B cell (primary cell): ENCODE data around the gene APLN. TPM values are rescaled to one million over a fixed set of nuclear protein-coding genes. Genes with fewer than 3 reads are reported as not detected.

ENCODE experiments used
- ATAC-seq: fragments of 200-7000 bp; cut with Tn5 transposase; one replicate; pipeline ENCODE4 v1.10.0; 2021; ENCODE audit warnings: low read depth, mild to moderate bottlenecking, moderate number of reproducible peaks, moderate library complexity
- CTCF ChIA-PET: fragments of 350-600 bp; sonication (Branson Sonifier 250); formaldehyde crosslinking; loops from one replicate; lab custom pipeline; 2021; ENCODE audit warnings: antibody characterized with exemption, inconsistent platforms; lab: Charles Lee
- POLR2A ChIA-PET: fragments of 350-600 bp; sonication (Branson Sonifier 250); formaldehyde crosslinking; loops from one replicate; lab custom pipeline; 2021; ENCODE audit warnings: antibody characterized with exemption; lab: Charles Lee
- DNase-seq: peaks from one replicate; pipeline ENCODE4 v3.0.0; 2013
- H2AFZ ChIP-seq: 2 replicates; pipeline ENCODE4 v1.6.1; 2012; ENCODE audit warnings: mild to moderate bottlenecking, low read depth, low read length; ENCODE audit not compliant: insufficient read depth, poor library complexity, severe bottlenecking
- H3K27ac ChIP-seq, 2 donors: 1 replicate in 1 of 2; 2 replicates in 1 of 2; pipeline ENCODE4 v1.5.1; 2012 to 2013; ENCODE audit warnings: low read length in 2 of 2, mild to moderate bottlenecking in 2 of 2, moderate library complexity in 1 of 2
- H3K27me3 ChIP-seq, 4 experiments: fragments of 200-600 bp in 1 of 4; sonication (generic) in 1 of 4; replicated peaks in 1 of 4; 1 replicate in 2 of 4; 2 replicates in 2 of 4; pipeline versions ENCODE4 v1.6.1 to v1.7.0; 2013 to 2016; ENCODE audit warnings: low read length in 3 of 4, mild to moderate bottlenecking in 2 of 4, mixed read lengths in 1 of 4, moderate library complexity in 1 of 4; ENCODE audit not compliant: insufficient read depth in 4 of 4, control insufficient read depth in 3 of 4; ENCODE audit errors: control extremely low read depth in 1 of 4
- H3K36me3 ChIP-seq, 2 experiments: replicated peaks in 1 of 2; 1 replicate in 1 of 2; 2 replicates in 1 of 2; pipeline versions ENCODE4 v1.6.1 to v1.7.1; 2013; ENCODE audit warnings: low read length in 1 of 2; ENCODE audit not compliant: insufficient read depth in 2 of 2, control insufficient read depth in 1 of 2; ENCODE audit errors: control extremely low read depth in 1 of 2, extremely low read depth in 1 of 2
- H3K4me1 ChIP-seq, 2 donors: fragments of 200-600 bp in 1 of 2; sonication (generic) in 1 of 2; 1 replicate in 1 of 2; 2 replicates in 1 of 2; pipeline versions ENCODE4 v1.5.1 to v1.6.1; 2013 to 2017; ENCODE audit warnings: low read length in 2 of 2; ENCODE audit not compliant: control insufficient read depth in 2 of 2, insufficient read depth in 2 of 2
- H3K4me2 ChIP-seq: replicated peaks from 2 replicates; pipeline ENCODE3; 2012; ENCODE audit warnings: mild to moderate bottlenecking, low read depth, low read length; ENCODE audit not compliant: poor library complexity, severe bottlenecking
- H3K4me3 ChIP-seq, 5 experiments: fragments of 200-600 bp in 1 of 5; sonication (generic) in 1 of 5; 1 replicate in 3 of 5; 2 replicates in 2 of 5; pipeline versions ENCODE4 v1.5.1 to v1.7.0; 2011 to 2016; ENCODE audit warnings: low read length in 4 of 5, mild to moderate bottlenecking in 4 of 5, low read depth in 2 of 5, control low read depth in 1 of 5, moderate library complexity in 1 of 5; ENCODE audit not compliant: insufficient read depth in 1 of 5; ENCODE audit errors: control extremely low read depth in 1 of 5, extremely low read depth in 1 of 5
- H3K79me2 ChIP-seq: fragments of 200-600 bp; sonication (generic); one replicate; pipeline ENCODE4 v1.6.0; 2016; ENCODE audit warnings: low read length; ENCODE audit not compliant: control insufficient read depth, insufficient read depth
- H3K9ac ChIP-seq: fragments of 200-600 bp; sonication (generic); 2 replicates; pipeline ENCODE4 v1.6.1; 2017; ENCODE audit warnings: mild to moderate bottlenecking, low read length, moderate library complexity
- H3K9me3 ChIP-seq, 3 donors: one replicate each; pipeline versions ENCODE4 v1.6.1 to v1.7.1; 2013; ENCODE audit warnings: low read length in 2 of 3; ENCODE audit not compliant: control insufficient read depth in 2 of 3, insufficient read depth in 1 of 3; ENCODE audit errors: control extremely low read depth in 1 of 3
- H4K20me1 ChIP-seq: 2 replicates; pipeline ENCODE4 v1.6.0; 2012; ENCODE audit warnings: mild to moderate bottlenecking, low read length; ENCODE audit not compliant: insufficient read depth, control insufficient read depth, poor library complexity, severe bottlenecking
- H3K27ac Mint-ChIP-seq: one replicate; pipeline ENCODE4 v1.8.0; 2021; ENCODE audit warnings: mixed read lengths
- H3K27me3 Mint-ChIP-seq: one replicate; pipeline ENCODE4 v1.8.0; 2021; ENCODE audit warnings: mixed read lengths
- H3K4me1 Mint-ChIP-seq: one replicate; pipeline ENCODE4 v1.8.0; 2021; ENCODE audit warnings: mixed read lengths
- H3K4me3 Mint-ChIP-seq: one replicate; pipeline ENCODE4 v1.8.0; 2021; ENCODE audit warnings: mixed read lengths
- H3K9me3 Mint-ChIP-seq: one replicate; pipeline ENCODE4 v1.8.0; 2022; ENCODE audit warnings: mixed read lengths; ENCODE audit not compliant: insufficient read depth
- CTCF ChIP-seq: fragments of 200-600 bp; IDR thresholded peaks from one replicate; pipeline ENCODE4 v1.8.0; 2022; ENCODE audit warnings: antibody characterized with exemption, mild to moderate bottlenecking
- EZH2 ChIP-seq: IDR thresholded peaks from 2 replicates; pipeline ENCODE4 v1.6.1; 2012; ENCODE audit warnings: borderline replicate concordance, low read depth, mild to moderate bottlenecking, moderate library complexity, low read length; ENCODE audit not compliant: insufficient read depth, poor library complexity, severe bottlenecking
- WGBS: methylation state at CpG from one replicate; pipeline ENCODE4 v1.1.5; 2013; ENCODE audit warnings: missing lambda C conversion rate; ENCODE audit not compliant: insufficient coverage; 5-methylcytosine and 5-hydroxymethylcytosine counted together
- intact Hi-C: fragments of 100-400 bp; cut with micrococcal nuclease; formaldehyde crosslinking; loops from one replicate; pipeline ENCODE4 v1.10.0; 2022
- polyA plus RNA-seq: library from polyadenylated mRNA; depleted of rRNA; stranded (reverse); fragments of >200 nt; gene quantifications from 2 replicates; pipeline ENCODE4 v1.2.3, GENCODE V29; 2012
- total RNA-seq, 2 donors: library from RNA; stranded (reverse); fragments of 120-200 nt in 1 of 2; gene quantifications; 1 replicate in 1 of 2; 2 replicates in 1 of 2; pipeline versions ENCODE4 v1.2.3 to v1.2.4, GENCODE V29; 2013 to 2022

Gene APLN
- total and polyA plus RNA-seq, 2 donors (not counting 1 experiment from before 2014, with no cell fraction given) = not detected

GRCh38 chrX:129651756-129652564, 2.8 kb downstream of the APLN start:
- H3K27ac Mint-ChIP-seq = no peak overlapping the region
- no peak overlapping the region for H3K4me2 ChIP-seq
- no peaks in the 10 kb centered on the region for H3K9me3 ChIP-seq
- H3K4me3 Mint-ChIP-seq = peak overlapping the region; percentile 13
- ATAC-seq = no peak
- intact Hi-C loops = no loop called here
- H3K4me1 Mint-ChIP-seq = peaks cover 15% of the 10 kb centered on the region
- WGBS = 90% methylated on average over 9 of the region's 14 CpGs
- DNase-seq = no peak
- H3K4me3 ChIP-seq = no peak overlapping the region
- no peaks in the 10 kb centered on the region for H4K20me1 ChIP-seq
- no peak overlapping the region for H3K27ac ChIP-seq
- H2AFZ ChIP-seq = no peak overlapping the region
- H3K79me2 ChIP-seq = no peaks in the 10 kb centered on the region
- TF ChIP-seq CTCF (no peak), EZH2 (no peak)
- ChIA-PET POLR2A (no interaction called here), CTCF (interaction anchor here (1.4 kb wide), 1 partner anchor 14 kb away, joined by 3 read pairs; no protein-coding TSS in a partner anchor)
- peaks cover 5% of the 10 kb centered on the region for H3K27me3 Mint-ChIP-seq
- H3K27me3 ChIP-seq = peaks cover 0 to 27% (median 5%) of the 10 kb centered on the region in 4 experiments
- H3K9ac ChIP-seq = no peak overlapping the region
- H3K4me1 ChIP-seq = peaks cover 19% of the 10 kb centered on the region in 2 donors
- H3K36me3 ChIP-seq = no peaks in the 10 kb centered on the region
- no peaks in the 10 kb centered on the region for H3K9me3 Mint-ChIP-seq
